H9 (cell line): Measurements from ENCODE around the gene CCBE1. TPM values are rescaled to one million over a fixed set of nuclear protein-coding genes. Genes with fewer than 3 reads are reported as not detected.
"Not testable (repeated sequence)": the region's sequence is repeated elsewhere in the genome, so short reads cannot be mapped to it uniquely, and the experiment has no call there.

Source experiments
- DNase-seq: peaks from one replicate; pipeline ENCODE4 v3.0.0-alpha.2; 2017
- H2AFZ ChIP-seq: one replicate; pipeline ENCODE4 v1.6.1; 2013; ENCODE audit warnings: mild to moderate bottlenecking, low read length, control low read depth, moderate library complexity
- H2AK5ac ChIP-seq: 2 replicates; pipeline ENCODE4 v1.6.1; 2013; ENCODE audit warnings: low read length, control low read depth, mixed read lengths; ENCODE audit not compliant: insufficient read length
- H2BK120ac ChIP-seq: one replicate; pipeline ENCODE4 v1.6.1; 2013; ENCODE audit warnings: low read depth, mild to moderate bottlenecking, low read length, control low read depth, inconsistent platforms; ENCODE audit not compliant: poor library complexity, severe bottlenecking
- H2BK12ac ChIP-seq: 2 replicates; pipeline ENCODE4 v1.6.1; 2013; ENCODE audit warnings: low read length, control low read depth, mixed read lengths, low read depth; ENCODE audit not compliant: insufficient read length
- H2BK15ac ChIP-seq: 2 replicates; pipeline ENCODE4 v1.6.1; 2013; ENCODE audit warnings: low read depth, low read length, control low read depth
- H2BK20ac ChIP-seq: one replicate; pipeline ENCODE4 v1.6.1; 2013; ENCODE audit warnings: low read depth, mild to moderate bottlenecking, low read length, control low read depth, inconsistent platforms; ENCODE audit not compliant: poor library complexity, severe bottlenecking
- H2BK5ac ChIP-seq: 2 replicates; pipeline ENCODE4 v1.6.1; 2013; ENCODE audit warnings: low read length, control low read depth, mixed read lengths; ENCODE audit not compliant: insufficient read length
- H3K14ac ChIP-seq: 2 replicates; pipeline ENCODE4 v1.6.1; 2013; ENCODE audit warnings: low read length, control low read depth; ENCODE audit not compliant: insufficient read depth
- H3K18ac ChIP-seq: 2 replicates; pipeline ENCODE4 v1.6.1; 2013; ENCODE audit warnings: low read depth, mild to moderate bottlenecking, mixed read lengths, low read length, control low read depth; ENCODE audit not compliant: insufficient read length
- H3K23ac ChIP-seq: 2 replicates; pipeline ENCODE4 v1.6.1; 2013; ENCODE audit warnings: low read length, control low read depth, mixed read lengths, low read depth; ENCODE audit not compliant: insufficient read length
- H3K23me2 ChIP-seq: 2 replicates; pipeline ENCODE4 v1.6.1; 2013; ENCODE audit warnings: low read depth, mild to moderate bottlenecking, mixed read lengths, low read length, control low read depth; ENCODE audit not compliant: insufficient read length, poor library complexity, severe bottlenecking
- H3K27ac ChIP-seq: 2 replicates; pipeline ENCODE4 v1.5.1; 2013; ENCODE audit warnings: low read length, control low read depth, mixed read lengths, low read depth; ENCODE audit not compliant: insufficient read length
- H3K27me3 ChIP-seq: 2 replicates; pipeline ENCODE4 v1.6.1; 2013; ENCODE audit warnings: low read length, control low read depth, inconsistent platforms; ENCODE audit not compliant: insufficient read depth
- H3K4ac ChIP-seq: 2 replicates; pipeline ENCODE4 v1.6.1; 2013; ENCODE audit warnings: low read depth, mild to moderate bottlenecking, control low read depth, inconsistent platforms, low read length, moderate library complexity
- H3K4me1 ChIP-seq: 2 replicates; pipeline ENCODE4 v1.6.1; 2013; ENCODE audit warnings: low read length, control low read depth, inconsistent platforms; ENCODE audit not compliant: insufficient read depth
- H3K4me2 ChIP-seq: 2 replicates; pipeline ENCODE4 v1.6.1; 2013; ENCODE audit warnings: low read length, control low read depth, mixed read lengths; ENCODE audit not compliant: insufficient read length, insufficient read depth
- H3K56ac ChIP-seq: 2 replicates; pipeline ENCODE4 v1.6.1; 2013; ENCODE audit warnings: low read depth, mild to moderate bottlenecking, mixed read lengths, low read length, control low read depth; ENCODE audit not compliant: insufficient read length
- H3K79me1 ChIP-seq: 2 replicates; pipeline ENCODE4 v1.6.1; 2013; ENCODE audit warnings: low read depth, mild to moderate bottlenecking, moderate library complexity, low read length, control low read depth, inconsistent platforms; ENCODE audit not compliant: insufficient read depth, poor library complexity, severe bottlenecking
- H3K79me2 ChIP-seq: 2 replicates; pipeline ENCODE4 v1.6.1; 2013; ENCODE audit warnings: low read length, control low read depth, inconsistent platforms; ENCODE audit not compliant: insufficient read depth
- H3K9ac ChIP-seq: 2 replicates; pipeline ENCODE4 v1.6.1; 2013; ENCODE audit warnings: low read length, control low read depth, mixed read lengths; ENCODE audit not compliant: insufficient read length; ENCODE audit errors: extremely low read depth
- H3K9me3 ChIP-seq: one replicate; pipeline ENCODE4 v1.6.1; 2013; ENCODE audit warnings: low read depth, low read length, inconsistent platforms; ENCODE audit not compliant: control insufficient read depth
- H3T11ph ChIP-seq: one replicate; pipeline ENCODE4 v1.6.1; 2013; ENCODE audit warnings: mild to moderate bottlenecking, low read length, control low read depth, inconsistent platforms
- H4K20me1 ChIP-seq: one replicate; pipeline ENCODE4 v1.6.1; 2013; ENCODE audit not compliant: control insufficient read depth, insufficient read length, insufficient read depth
- H4K5ac ChIP-seq: 2 replicates; pipeline ENCODE4 v1.6.1; 2013; ENCODE audit warnings: low read depth, mild to moderate bottlenecking, mixed read lengths, low read length, control low read depth; ENCODE audit not compliant: insufficient read length
- H4K8ac ChIP-seq: replicated peaks from 2 replicates; pipeline ENCODE4 v1.6.1; 2013; ENCODE audit warnings: low read length, control low read depth, mixed read lengths, low read depth; ENCODE audit not compliant: insufficient read length
- H4K91ac ChIP-seq: 2 replicates; pipeline ENCODE4 v1.6.1; 2013; ENCODE audit warnings: low read depth, mild to moderate bottlenecking, moderate library complexity, mixed read lengths, low read length, control low read depth; ENCODE audit not compliant: insufficient read length
- H3K27ac Mint-ChIP-seq, 3 experiments: 2 replicates in 2 of 3; 3 replicates in 1 of 3; pipeline ENCODE4 v1.8.0; 2020 to 2021; ENCODE audit warnings: mixed read lengths in 3 of 3, mild to moderate bottlenecking in 1 of 3, moderate library complexity in 1 of 3
- H3K27me3 Mint-ChIP-seq: 2 replicates; pipeline ENCODE4 v1.8.0; 2021; ENCODE audit warnings: low read depth, mild to moderate bottlenecking, moderate library complexity, mixed read lengths
- H3K36me3 Mint-ChIP-seq, 3 experiments: 2 replicates in 2 of 3; 3 replicates in 1 of 3; pipeline ENCODE4 v1.8.0; 2020 to 2021; ENCODE audit warnings: low read depth in 3 of 3, mixed read lengths in 3 of 3; ENCODE audit not compliant: insufficient read depth in 1 of 3
- H3K4me1 Mint-ChIP-seq, 2 experiments: 2 replicates each; pipeline ENCODE4 v1.8.0; 2020; ENCODE audit warnings: mixed read lengths in 2 of 2
- H3K4me3 Mint-ChIP-seq, 2 experiments: 2 replicates in 1 of 2; 3 replicates in 1 of 2; pipeline ENCODE4 v1.8.0; 2020 to 2021; ENCODE audit warnings: mild to moderate bottlenecking in 2 of 2, mixed read lengths in 2 of 2, moderate library complexity in 1 of 2
- H3K9me3 Mint-ChIP-seq, 2 experiments: 2 replicates in 1 of 2; 3 replicates in 1 of 2; pipeline ENCODE4 v1.8.0; 2020; ENCODE audit warnings: mild to moderate bottlenecking in 2 of 2, mixed read lengths in 2 of 2, moderate library complexity in 1 of 2
- CTCF ChIP-seq: fragments of 200-600 bp; sonication (generic); conservative IDR thresholded peaks from 3 replicates; pipeline ENCODE4 v1.8.0; 2021; ENCODE audit warnings: antibody characterized with exemption, mild to moderate bottlenecking
- WGBS: extraction: QIAGEN DNeasy Blood & Tissue Kit; methylation state at CpG from one replicate; pipeline ENCODE4 v1.1.7; 2013; ENCODE audit warnings: missing lambda C conversion rate, low lambda C conversion rate, mixed read lengths; ENCODE audit not compliant: insufficient read length; ENCODE audit errors: extremely low coverage; 5-methylcytosine and 5-hydroxymethylcytosine counted together
- total RNA-seq: library from RNA; stranded (reverse); gene quantifications from 2 replicates; pipeline ENCODE4 v1.2.1, GENCODE V29; 2021

CCBE1 gene
- total RNA-seq, 1 experiment from 2014 or later = 0.39 TPM

GRCh38 chr18:59715445-59715844, 18.2 kb upstream of the CCBE1 start:
- Histone ChIP-seq H4K8ac (no peak overlapping the region), H3K27me3 (no peaks in the 10 kb centered on the region), H3K56ac (no peak overlapping the region), H4K91ac (no peak overlapping the region), H3K4ac (no peak overlapping the region), H4K5ac (no peak overlapping the region), H3K27ac (no peak overlapping the region), H3K18ac (no peak overlapping the region), H3K79me2 (no peaks in the 10 kb centered on the region), H3K9me3 (no peaks in the 10 kb centered on the region), H2BK120ac (no peak overlapping the region), H3T11ph (no peak overlapping the region), H3K14ac (no peak overlapping the region), H2BK12ac (no peak overlapping the region), H3K23me2 (no peaks in the 10 kb centered on the region), H2BK15ac (peak overlapping the region; percentile 25; the same call in 1 of the 2 replicates), H3K4me2 (no peak overlapping the region), H3K23ac (no peak overlapping the region), H4K20me1 (no peaks in the 10 kb centered on the region), H2AK5ac (no peak overlapping the region), H2BK20ac (no peak overlapping the region), H3K4me1 (no peaks in the 10 kb centered on the region; the same call in 1 of the 2 replicates), H2AFZ (no peak overlapping the region), H2BK5ac (no peak overlapping the region), H3K79me1 (no peaks in the 10 kb centered on the region), H3K9ac (no peak overlapping the region)
- no peak for DNase-seq
- WGBS = no CpG with 5 or more reads among the region's 7 CpGs
- no peaks in the 10 kb centered on the region; the same call in 1 of the 2 replicates for H3K27me3 Mint-ChIP-seq
- peaks cover 4 to 12% of the 10 kb centered on the region in 2 experiments; a peak in 3 of 4 replicates for H3K4me1 Mint-ChIP-seq
- no peak for TF ChIP-seq CTCF
- no peak overlapping the region for H3K4me3 Mint-ChIP-seq
- H3K9me3 Mint-ChIP-seq = peaks cover 0 to 2% of the 10 kb centered on the region in 2 experiments; a peak in 1 of 5 replicates
- H3K27ac Mint-ChIP-seq = no peak overlapping the region
- H3K36me3 Mint-ChIP-seq = no peaks in the 10 kb centered on the region; a peak in 1 of 7 replicates

DNA sequence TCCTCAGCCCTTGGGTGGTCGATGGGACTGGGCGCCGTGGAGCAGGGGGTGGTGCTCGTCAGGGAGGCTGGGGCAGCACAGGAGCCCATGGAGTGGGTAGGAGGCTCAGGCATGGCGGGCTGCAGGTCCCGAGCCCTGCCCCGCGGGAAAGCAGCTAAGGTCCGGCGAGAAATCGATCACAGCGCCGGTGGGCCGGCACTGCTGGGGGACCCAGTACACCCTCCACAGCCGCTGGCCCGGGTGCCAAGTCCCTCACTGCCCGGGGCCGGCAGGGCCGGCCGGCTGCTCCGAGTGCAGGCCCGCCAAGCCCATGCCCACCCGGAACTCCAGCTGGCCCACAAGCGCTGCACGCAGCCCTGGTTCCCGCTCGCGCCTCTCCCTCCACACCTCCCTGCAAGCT, 16.9 kb upstream of the CCBE1 start:
- not testable (repeated sequence) for H3K56ac ChIP-seq, H3K9ac ChIP-seq, DNase-seq, H3K4me1 ChIP-seq, H2BK20ac ChIP-seq, H3K27me3 ChIP-seq, H3K9me3 ChIP-seq, H2AK5ac ChIP-seq, H2BK12ac ChIP-seq, H2BK120ac ChIP-seq, H2AFZ ChIP-seq, H3K27ac Mint-ChIP-seq, H2BK5ac ChIP-seq, H3K36me3 Mint-ChIP-seq, H4K8ac ChIP-seq, H3K18ac ChIP-seq, H3K4ac ChIP-seq, H3K27me3 Mint-ChIP-seq, H3K27ac ChIP-seq, H4K20me1 ChIP-seq, H3T11ph ChIP-seq, H3K79me1 ChIP-seq, H3K9me3 Mint-ChIP-seq, H3K14ac ChIP-seq, H3K4me2 ChIP-seq, H2BK15ac ChIP-seq, H4K5ac ChIP-seq, H4K91ac ChIP-seq, H3K23ac ChIP-seq, H3K4me3 Mint-ChIP-seq, H3K23me2 ChIP-seq, H3K79me2 ChIP-seq
- H3K4me1 Mint-ChIP-seq = peaks cover 10 to 16% of the 10 kb centered on the region in 2 experiments
- WGBS = no CpG with 5 or more reads among the region's 28 CpGs
